Activated gamma-delta T cell treated with anti-CD3 and anti-CD28 coated beads, Interleukin-2, amount 50 U/mL, for 16 hours (primary cell): ENCODE data around the gene CTCFL.

Experiments used
- DNase-seq: peaks from one replicate; pipeline ENCODE4 v3.0.0-alpha.2; 2020; ENCODE audit warnings: low read depth

The CTCFL gene

DNA sequence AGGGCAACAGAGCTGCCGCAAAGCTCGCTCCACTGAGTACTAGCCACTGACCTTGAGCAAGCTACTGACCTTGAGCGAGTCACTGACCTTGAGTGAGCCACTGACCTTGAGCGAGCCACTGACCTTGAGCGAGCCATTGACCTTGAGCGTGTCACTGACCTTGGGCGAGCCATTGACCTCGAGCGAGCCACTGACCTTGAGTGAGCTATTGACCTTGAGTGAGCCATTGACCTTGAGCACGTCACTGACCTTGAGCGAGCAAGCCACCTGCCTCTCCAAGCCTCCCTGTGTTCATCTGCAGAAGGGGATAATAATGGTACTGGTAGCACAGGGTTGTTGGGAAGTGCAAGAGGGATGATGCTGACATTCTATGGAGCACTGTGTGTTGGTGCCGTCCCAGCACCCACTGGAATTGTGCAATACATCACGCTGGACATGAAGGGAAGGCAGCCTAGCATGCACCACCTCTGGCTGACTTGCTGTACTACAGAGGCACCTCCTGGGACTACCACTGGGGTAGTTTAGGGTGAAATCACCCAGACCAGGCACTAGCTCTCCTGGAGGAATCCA is 60.2 kb downstream of the CTCFL start:
- no peak for DNase-seq

DNA sequence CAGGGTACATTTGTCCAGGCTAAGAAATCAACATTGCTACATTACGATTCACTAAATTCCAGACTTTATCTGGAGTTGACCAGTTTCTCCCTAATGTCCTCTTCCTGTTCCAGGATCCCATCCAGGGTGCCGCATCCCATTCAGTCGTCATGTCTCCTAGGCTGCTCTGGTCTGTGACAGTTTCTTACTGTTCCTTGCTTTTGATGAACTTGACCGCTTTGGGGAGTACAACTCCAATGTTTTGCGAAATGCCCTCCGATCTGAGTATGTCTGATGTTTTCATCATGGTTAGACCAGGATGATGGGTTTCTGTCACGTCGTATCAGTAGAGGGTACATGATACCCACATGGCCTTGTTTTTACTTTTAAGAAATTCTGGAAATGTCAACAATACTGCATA is 62.2 kb downstream of the CTCFL start:
- DNase-seq: no peak

DNA sequence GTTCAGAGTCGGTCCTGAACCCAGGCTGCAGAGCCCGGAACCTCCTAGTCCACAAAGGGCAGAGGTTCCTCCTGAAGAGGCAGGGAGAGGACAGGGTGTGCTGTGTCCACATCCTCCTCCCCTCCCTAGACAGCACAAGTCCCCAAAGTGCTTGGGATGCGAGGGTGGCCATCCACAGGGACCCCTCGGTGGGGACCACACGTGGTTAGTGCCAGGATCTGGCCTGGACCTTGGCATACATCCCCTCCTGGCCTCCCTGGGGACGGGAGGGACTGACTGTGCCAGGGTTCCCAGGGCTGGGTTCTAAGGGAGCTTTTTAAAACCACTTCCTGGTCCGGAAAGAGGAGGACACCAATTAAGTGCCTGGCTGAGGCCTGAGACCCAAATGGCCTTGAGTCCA is 63.2 kb downstream of the CTCFL start:
- no peak for DNase-seq

DNA sequence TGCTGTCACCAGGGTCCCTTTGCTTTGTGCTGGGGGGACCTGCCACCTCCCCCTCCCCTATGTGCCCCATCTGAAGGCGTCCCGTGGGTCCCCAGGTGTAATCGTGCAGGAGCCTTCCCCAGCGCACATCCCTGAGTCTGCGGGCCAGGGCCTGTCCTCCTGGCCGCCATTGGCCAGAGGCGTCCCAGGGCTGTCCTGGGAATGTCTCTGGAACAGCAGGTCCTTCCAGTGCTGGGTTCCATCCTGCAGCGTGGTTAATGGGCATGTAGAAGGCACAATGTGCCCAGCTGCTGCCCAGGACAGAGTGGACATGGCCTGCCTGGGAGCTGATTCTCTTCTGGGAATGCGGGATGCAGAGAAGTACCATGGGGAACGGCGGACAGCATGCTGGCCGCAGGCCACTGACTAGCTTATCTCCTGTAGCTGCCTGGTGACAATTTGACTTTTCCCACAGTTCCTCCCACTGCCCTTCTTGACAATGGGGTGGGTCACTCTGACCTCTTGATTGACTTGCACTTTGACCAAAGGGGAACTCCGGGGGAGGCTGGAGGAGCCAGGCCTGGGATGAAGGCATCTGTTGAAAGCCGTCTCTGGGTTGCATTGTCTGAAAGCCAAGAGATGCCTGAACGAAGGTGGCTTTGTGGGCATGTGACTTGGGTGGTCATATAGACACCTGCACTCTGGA is 64.0 kb downstream of the CTCFL start:
- DNase-seq: no peak

DNA sequence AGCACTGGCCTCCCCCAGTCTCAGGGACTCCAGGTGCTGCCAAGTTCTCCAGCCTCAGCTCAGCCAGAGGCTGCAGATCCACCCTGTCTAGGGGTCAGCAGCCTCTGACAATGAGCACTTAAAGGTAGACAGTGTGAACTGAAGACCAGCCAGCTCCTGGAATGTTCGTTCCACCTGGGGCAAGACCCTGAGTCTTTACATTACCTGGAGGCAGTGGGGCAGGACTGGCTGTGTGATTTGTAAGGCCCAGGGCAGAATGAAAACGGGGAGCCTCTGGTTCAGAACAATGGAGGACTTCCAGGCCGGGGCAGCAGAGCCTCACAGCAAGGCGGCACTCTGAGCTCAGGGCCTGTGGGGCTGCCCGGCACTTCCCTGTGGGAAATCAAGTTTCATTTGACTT is 65.0 kb downstream of the CTCFL start:
- no peak for DNase-seq

DNA sequence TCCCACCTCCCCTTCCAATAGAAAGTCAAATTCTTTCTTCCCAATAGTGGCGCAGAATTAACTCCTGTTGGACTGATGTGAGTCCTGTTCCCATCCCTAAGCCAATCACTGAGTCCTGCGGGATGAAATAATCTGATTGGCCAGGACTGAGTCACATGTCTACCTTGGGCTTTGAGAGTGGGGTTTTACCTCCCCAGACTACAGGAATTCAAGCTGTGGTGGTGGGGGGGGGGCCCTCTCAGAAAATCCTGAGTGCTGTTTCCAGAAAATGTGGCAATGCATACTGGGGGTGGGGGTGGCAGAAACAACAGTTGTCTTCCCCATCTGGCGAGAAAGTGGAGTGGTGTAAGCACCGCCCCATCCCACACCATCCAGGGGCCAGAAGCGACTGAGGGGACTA is 65.7 kb downstream of the CTCFL start:
- DNase-seq: no peak

DNA sequence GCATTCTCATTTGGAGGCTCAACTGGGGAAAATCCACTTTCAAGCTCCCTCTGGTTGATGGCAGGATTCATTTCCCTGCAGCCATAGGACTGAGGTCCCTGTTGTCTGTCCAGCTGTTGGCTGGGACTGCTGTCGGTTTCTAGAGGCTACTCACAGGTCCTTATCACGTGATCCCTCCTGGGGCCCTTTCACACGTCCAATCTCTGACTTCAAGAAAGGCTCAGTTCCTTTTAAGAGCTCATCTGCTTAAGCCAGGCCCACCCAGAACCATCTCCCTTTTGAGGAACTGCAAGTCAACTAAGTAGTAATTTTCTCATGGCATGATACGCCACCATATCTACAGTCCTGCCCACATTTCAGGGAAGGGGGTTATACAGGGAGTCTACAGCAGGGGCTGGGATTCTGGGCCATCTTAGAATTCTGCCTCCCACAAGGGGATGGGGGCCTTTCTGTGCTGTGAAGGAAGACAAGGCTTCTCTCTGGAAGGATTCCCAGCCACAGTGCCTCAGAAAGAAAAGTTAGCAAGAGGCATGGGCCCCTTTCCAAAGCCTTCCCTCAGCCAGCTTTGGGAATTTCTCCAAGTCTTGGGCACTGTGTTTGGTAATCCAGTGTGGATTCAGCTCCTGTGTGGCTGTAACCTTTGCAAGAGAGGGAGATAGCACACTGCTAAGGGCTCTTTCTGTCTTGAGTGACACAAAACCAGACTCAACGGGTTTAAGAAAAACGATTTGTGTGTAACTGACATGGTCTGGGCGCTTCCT is 66.4 kb downstream of the CTCFL start:
- no peak for DNase-seq

DNA sequence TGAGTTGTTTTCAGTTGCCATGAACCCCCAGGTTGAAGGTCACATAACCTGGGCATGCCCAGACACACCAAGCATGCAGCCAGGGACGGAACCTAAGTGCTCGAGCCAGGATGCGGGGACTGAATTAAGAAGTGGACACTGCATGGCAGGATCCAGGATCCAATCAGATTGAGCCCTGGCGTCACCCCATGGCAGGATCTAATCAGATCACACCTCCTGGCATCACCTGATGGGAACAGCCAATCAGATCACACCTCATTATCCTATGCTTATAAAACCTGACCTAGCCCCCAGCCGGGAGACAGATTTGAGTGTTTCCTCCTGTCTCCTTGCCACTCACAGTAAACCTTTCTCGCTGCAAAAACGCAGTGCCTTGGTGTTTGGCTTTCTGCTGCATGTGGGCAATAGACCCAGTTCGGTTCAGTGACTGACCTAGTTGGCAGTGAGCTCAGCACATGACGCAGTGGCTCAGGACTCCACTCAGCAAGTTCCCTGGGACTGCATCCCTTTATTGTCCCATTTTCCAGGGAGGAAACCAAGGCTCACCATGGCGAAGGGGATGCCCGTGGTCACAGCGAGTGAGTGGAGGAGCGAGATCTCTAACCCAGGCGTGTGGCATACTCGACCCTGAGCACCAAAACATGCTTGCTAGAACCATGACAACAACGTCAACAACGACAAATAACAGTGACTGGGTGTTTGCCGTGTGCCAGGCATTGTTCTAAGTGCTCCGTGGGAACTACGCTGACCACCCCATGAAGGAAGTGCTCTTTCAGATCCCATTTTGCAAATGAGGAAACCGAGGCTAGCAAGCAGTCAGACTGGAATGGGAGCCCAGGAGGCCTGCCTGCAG is 67.5 kb downstream of the CTCFL start:
- DNase-seq: no peak

DNA sequence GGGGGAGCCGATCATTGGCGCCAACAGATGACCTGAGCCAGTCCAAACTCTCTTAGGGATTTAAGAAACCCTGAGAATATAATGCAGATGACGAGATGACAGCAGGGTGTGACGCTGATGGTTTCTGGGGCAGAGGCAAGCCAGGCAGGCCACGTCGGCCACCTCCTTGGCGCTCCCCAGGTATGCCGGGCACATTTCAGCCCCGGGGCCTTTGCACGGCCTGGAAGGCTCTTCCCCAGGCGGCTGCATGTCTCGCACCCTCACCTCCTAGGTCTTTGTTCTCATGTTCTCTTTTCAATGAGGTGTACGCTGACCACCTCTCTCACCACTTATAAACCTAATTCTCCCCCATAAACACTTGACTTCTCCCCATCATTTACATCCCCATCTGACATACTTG is 68.8 kb downstream of the CTCFL start:
- DNase-seq: no peak

DNA sequence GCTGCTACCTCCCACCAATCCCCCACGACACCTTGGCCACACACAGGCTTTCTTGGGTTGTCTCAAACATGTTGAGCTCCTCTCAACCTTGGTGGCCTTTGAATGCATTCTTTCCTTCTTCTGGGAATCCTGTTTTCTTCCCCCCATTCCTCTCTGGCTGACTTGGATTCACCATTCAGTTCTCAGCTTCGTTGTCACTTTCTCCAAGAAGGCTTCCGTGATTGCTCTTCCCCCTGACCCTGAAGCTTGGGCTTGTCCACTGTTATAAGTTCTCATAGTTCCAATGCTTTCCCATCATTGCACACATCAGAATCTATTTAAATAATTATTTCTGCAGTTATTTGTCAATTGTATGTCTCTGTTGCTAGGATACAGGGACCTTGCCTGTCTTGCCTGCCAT is 69.6 kb downstream of the CTCFL start:
- DNase-seq: no peak

DNA sequence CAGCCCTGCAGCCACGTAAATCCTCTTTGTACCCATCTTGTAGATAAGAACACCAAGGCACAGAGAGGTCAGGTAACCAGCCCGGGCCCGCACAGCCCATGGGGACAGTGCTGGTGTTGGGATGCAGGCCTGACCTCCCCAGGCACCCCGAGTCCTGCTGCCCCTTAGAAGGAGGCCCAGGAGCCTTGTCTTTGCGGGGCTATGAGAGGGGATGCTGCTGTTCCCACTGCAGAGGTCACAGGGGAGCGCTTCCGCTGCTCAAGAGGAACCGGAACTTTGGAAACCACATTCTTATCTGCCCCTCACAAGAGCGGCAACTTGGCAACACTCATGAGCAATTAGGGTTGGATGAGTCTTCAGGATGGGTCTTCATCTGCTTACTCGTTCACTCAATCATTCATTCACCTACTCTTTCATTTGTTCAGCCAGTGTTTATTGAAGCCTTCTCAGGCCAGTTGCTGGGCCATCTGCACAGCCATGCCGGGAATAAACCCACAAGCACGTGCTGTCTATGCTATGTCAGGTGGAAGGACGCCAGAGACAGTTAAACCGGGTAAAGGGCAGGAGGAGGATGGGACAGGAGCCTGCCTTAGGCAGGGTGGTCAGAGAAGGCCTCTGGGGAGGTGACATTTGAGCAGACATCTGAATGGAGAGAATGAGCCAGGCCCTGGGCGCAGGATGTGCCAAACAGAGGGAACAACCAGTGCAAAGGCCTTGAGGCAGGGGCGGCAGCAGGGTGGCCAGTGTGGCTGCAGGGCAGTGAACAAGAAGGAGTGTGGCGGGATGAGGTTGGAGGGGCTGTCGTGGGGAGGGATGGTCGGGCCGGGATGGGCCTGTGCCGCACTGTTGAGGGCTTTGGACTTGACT is 72.9 kb downstream of the CTCFL start:
- DNase-seq: no peak

DNA sequence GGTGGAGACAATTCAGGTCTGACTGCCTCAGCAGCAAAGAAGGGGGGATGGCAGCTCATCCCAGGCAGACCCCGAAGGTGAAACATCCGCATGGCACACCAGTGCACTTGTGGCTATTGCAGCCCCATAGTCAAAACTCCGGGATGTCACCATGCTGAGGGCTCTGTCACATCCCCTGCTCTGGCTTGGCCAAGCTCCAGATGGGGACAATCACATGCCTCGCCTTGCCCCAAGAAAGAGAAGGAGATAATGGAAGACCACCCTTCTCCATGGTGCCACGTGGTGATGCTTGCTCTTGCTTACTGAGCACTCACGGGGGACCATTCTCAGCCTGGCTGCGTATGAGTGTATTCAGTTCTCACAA is 73.5 kb downstream of the CTCFL start:
- no peak for DNase-seq

DNA sequence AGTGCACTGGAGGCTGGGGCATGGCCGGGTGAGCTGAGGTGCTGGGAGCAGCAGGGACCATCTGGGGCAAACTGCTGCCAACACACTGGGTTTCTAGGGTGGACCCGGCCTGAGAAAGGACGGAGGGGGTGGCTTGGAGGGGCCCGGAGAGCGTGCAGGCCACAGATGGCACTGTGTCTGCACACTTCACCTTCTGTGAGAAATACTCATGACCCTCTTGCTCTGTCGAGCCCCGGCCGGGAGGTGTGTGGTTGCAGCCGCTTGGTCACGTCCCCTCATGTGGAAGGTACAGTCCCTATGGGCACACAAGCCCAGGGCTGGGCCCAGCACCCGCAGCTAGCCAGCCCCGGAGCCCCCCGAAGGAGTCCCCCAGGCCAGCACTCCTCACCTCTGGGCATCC is 74.0 kb downstream of the CTCFL start:
- no peak for DNase-seq

DNA sequence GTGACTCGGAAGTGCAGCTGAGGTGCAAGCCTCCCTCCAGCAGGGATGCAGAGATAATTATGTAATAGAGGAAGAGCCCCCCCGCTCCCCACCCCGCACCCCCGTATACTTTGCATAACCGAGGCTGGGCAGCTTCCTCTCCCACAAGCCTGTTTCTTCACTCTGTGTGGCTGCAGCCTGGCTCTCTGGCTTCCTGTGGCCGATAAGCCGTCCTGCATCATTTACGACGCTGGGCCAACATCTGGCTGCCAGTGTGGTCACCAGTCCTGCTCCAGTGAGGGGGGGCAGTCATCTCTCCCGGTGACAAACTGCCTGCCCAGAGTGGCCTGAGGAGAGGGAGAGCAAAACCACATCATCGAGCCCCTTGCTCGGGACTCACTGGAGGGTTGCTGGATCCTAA is 74.5 kb downstream of the CTCFL start:
- DNase-seq: no peak

DNA sequence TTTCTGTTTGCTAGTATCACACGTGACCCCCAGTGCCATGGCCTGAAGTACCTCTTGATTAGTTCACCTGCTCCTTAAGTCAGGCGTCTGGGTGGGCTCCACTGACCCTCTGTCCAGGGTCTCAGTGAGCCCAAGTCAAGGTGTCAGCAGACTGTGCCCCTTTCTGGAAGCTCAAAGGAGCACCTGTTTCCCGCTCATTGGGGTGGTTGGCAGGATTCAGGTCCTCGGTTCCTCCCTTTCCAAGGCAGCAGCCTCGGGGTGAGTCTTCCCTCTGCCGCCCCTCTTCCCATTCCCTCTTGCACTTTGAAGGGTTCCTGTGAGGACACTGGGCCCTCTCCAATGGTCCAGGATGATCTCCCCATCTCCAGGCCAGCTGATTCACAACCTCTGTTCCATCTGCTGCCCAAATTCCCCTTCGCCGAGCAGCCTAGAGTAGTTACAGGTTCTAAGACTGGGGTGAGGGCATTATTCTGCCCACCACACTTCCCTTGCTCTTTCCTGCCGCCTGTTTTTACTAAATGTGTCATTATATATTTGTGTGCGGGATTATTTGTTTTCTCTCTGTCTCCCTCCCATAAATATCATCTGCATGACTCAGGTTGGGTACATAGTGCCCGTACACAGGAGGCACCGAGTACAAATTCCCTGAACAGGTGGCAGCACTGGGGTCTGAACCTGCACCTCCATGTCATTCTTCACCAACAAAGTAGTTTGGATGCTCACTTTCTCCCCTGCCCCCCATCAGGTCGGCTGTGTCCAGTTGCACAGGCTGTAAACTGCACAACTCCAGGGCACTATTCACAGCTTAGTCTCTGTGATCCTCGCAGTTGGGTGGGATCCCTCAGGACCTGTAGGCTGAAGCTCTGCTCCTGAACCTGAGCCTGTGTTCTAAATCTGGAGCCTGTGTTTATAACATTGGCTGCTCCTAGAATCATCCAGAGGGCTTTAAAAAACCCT is 75.3 kb downstream of the CTCFL start:
- no peak for DNase-seq

DNA sequence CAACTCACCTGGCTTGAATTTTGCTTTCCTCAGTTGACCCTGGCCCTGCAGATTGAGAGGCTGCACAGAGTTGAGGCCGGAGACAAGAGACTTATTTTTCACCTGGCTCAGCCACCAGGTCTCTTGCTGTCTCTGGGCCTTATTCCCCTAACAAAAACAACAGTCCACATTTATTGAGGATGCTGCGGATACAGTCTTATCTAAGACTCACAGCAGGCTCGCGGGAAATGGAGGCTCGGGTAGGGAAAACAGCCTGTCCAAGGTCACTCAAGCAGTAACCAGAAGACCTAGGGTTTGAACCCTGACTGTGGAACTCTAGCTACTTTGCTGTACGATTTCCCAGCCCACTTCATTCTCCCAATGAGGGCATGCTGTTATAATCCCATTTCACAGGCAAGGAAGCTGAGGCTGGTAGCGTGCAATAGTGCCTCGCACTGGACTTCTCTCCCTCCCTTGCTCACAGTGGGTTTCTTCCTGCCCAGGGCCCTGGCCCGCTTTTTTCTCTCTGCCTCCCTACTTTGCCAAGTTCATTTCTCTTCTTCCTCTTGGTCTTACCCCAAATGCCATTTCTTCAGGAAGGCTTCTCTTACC is 76.1 kb downstream of the CTCFL start:
- no peak for DNase-seq
